GM10266 (cell line): ENCODE measurements around the gene PAMR1.
"Not testable (repeated sequence)": the region's sequence is repeated elsewhere in the genome, so short reads cannot be mapped to it uniquely, and the experiment has no call there.

Source experiments
- DNase-seq: peaks from one replicate; pipeline ENCODE4 v3.0.0; 2012; ENCODE audit errors: extremely low spot score
- TF ChIP-seq, protein P1 (sequence below): IDR thresholded peaks from 2 replicates; pipeline ENCODE4 v1.5.1; 2012; ENCODE audit warnings: mild to moderate bottlenecking, low read depth; ENCODE audit not compliant: control insufficient read depth, insufficient read depth; ENCODE audit errors: missing control alignments

Gene PAMR1

DNA sequence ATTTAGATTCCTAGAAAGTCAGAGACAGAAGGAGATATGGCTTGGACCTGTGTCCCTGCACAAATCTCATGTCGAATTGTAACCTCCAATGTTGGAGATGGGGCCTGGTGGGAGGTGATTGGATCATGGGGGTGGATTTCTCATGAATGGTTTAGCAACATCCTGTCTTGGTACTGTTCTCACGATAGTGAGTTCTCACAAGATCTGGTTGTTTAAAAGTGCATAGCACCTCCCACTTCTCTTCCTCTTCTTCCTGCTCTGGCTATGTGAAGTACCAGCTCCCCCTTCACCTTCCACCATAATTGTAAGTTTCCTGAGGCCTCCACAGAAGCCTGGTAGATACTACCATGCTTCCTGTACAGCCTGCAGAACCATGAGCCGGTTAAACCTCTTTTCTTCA is 27.6 kb upstream of the PAMR1 start:
- TF ChIP-seq, protein P1, sequence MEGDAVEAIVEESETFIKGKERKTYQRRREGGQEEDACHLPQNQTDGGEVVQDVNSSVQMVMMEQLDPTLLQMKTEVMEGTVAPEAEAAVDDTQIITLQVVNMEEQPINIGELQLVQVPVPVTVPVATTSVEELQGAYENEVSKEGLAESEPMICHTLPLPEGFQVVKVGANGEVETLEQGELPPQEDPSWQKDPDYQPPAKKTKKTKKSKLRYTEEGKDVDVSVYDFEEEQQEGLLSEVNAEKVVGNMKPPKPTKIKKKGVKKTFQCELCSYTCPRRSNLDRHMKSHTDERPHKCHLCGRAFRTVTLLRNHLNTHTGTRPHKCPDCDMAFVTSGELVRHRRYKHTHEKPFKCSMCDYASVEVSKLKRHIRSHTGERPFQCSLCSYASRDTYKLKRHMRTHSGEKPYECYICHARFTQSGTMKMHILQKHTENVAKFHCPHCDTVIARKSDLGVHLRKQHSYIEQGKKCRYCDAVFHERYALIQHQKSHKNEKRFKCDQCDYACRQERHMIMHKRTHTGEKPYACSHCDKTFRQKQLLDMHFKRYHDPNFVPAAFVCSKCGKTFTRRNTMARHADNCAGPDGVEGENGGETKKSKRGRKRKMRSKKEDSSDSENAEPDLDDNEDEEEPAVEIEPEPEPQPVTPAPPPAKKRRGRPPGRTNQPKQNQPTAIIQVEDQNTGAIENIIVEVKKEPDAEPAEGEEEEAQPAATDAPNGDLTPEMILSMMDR, result no peak
- DNase-seq, result no peak

GRCh38 chr11:35552616-35553015 is 27.2 kb upstream of the PAMR1 start:
- TF ChIP-seq, protein P1, result no peak
- no peak for DNase-seq

GRCh38 chr11:35550374-35551036 is 25.1 kb upstream of the PAMR1 start:
- DNase-seq, result no peak
- TF ChIP-seq, protein P1, result no peak

GRCh38 chr11:35549787-35550186 is 24.4 kb upstream of the PAMR1 start:
- TF ChIP-seq, protein P1, result no peak
- DNase-seq, result no peak

DNA sequence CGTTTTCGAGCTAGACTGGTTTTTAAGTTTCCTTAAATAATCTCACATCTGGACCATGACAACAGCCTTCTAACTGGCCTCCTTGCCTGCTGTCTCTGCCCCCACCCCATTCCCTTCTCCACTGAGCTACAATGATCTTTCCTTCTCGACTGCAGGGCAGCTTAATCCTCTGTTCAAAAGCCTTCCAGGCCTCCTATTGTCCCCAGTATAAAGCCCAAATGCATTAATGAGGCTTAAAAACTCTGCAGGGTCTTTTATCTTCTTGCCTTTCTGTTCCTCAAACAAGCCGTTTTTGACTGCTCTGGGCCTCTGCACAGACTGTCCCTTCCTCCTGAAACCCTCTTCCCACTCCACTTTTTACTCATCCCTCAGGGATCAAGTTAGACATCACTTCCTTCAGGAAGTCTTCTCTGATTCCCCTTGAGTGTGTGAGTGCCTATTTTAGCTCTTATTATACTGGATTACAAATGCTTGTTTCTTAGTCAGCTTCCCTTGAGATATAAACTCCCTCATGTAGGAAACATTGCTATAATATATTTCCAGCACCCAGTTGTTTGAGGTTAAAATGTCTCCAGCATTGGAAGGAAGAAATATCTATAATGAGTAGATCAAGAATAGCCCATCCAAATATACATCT is 23.6 kb upstream of the PAMR1 start:
- no peak for DNase-seq
- TF ChIP-seq, protein P1, result no peak

- not testable (repeated sequence) for DNase-seq
Observed at GRCh38 chr11:35547995-35548394, 22.6 kb upstream of the PAMR1 start.

GRCh38 chr11:35546317-35546716 is 20.9 kb upstream of the PAMR1 start:
- TF ChIP-seq, protein P1, result no peak
- no peak for DNase-seq

DNA sequence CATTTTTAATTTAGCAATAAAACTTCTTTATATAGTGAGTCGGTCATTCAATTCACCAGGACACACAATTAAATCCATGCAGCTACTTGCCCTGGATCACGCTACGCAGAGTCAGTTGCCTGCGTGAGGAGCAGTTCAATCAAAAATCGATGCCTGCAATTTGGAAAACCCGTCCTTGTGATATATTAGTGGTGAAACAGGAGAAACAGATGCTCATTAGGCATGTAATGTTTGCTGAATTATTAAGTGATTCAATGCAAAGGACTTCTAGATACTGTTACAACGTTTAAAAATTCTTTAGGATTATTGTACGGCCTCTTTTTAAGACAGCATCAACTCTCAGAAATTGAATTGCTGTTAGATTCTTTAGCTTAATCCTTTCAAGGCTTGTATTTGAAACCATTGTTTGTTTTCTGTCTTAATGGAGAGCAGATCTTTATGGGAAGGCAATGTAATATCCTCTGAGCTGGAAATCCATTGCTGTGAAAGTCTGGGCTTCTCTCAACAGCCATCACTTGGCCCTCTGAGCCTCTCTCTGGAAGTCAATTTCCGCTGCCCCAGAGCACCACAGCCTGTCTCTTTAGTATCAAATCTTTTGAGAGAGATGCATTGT is 20.1 kb upstream of the PAMR1 start:
- no peak for DNase-seq
- TF ChIP-seq, protein P1, result no peak
